GM12874 (cell line): ENCODE results near the gene ERC1.

Experiments used
- CTCF ChIP-seq: IDR thresholded peaks from 2 replicates; pipeline ENCODE4 v1.5.1; 2011; ENCODE audit warnings: low read depth, mild to moderate bottlenecking, control low read depth, low read length, moderate library complexity; ENCODE audit not compliant: insufficient read depth

ERC1 gene

GRCh38 chr12:1536817-1537216 lies 545.8 kb downstream of the ERC1 start:
- no peak for TF ChIP-seq CTCF

- TF ChIP-seq CTCF = no peak
Measured at GRCh38 chr12:1539135-1539534, 548.1 kb downstream of the ERC1 start.

- no peak for TF ChIP-seq CTCF
Measured at GRCh38 chr12:1540690-1541089, 549.7 kb downstream of the ERC1 start.

- TF ChIP-seq CTCF = no peak
Measured at GRCh38 chr12:1542599-1542998, 551.6 kb downstream of the ERC1 start.

GRCh38 chr12:1544996-1545700 lies 554.1 kb downstream of the ERC1 start:
- no peak for TF ChIP-seq CTCF
